ENCODE data around the gene CERS6. TPM values are rescaled to one million over a fixed set of nuclear protein-coding genes. Genes with fewer than 3 reads are reported as not detected.

Gene CERS6
- polyA plus RNA-seq, 1 donor from 2014 or later = 59.3 TPM

- Histone ChIP-seq H3K27ac (ENCODE audit: low read length) (no peak overlapping the region), H3K36me3 (ENCODE audit: insufficient read depth, low read length) (no peaks in the 10 kb centered on the region), H3K27me3 (ENCODE audit: insufficient read depth, low read depth, low read length) (no peaks in the 10 kb centered on the region), H3F3A (ENCODE audit: insufficient read depth, low read length, poor library complexity, severe bottlenecking) (peaks cover 3% of the 10 kb centered on the region), H3K9me3 (ENCODE audit: low read length) (no peaks in the 10 kb centered on the region), H3K9ac (ENCODE audit: low read length) (no peak overlapping the region), H3K4me2 (ENCODE audit: low read length) (no peak overlapping the region), H3K9me2 (ENCODE audit: insufficient read depth, low read length) (no peaks in the 10 kb centered on the region), H2AFZ (ENCODE audit: low read depth, low read length) (no peak overlapping the region), H3K79me2 (replicated peaks; ENCODE audit: insufficient read depth, low read length) (no peaks in the 10 kb centered on the region), H3K4me3 (ENCODE audit: low read length) (no peak overlapping the region), H4K20me1 (ENCODE audit: insufficient read depth) (no peaks in the 10 kb centered on the region)
- TF ChIP-seq MXI1 (conservative IDR thresholded peaks at IDR 0.05; ENCODE audit: poor library complexity, severe bottlenecking) = no peak
These were observed 276.0 kb downstream of the CERS6 start for GRCh38 chr2:168732100-168732499.

DNA sequence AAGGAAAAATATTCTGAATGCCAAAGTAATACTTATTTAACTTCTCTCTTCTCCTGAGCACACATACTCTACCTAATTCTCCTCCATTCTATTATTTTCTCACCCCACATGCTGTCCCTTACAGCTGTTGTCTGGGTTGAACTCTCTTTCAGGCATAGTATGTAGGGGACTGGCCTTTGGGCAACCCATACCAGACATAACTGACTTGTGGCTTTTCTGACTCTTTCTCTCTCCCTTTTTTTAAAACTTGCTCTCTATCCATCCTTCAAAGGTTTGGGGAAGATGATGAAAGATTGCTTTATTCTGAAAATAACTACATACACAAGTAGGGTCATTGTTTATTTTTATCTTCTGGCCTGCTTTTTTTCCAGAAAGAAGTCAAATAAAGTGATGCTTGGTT, 276.4 kb downstream of the CERS6 start:
- Histone ChIP-seq H3K79me2 (replicated peaks; ENCODE audit: insufficient read depth, low read length) (no peaks in the 10 kb centered on the region), H3K9ac (ENCODE audit: low read length) (no peak overlapping the region), H3K36me3 (ENCODE audit: insufficient read depth, low read length) (no peaks in the 10 kb centered on the region), H3K4me2 (ENCODE audit: low read length) (no peak overlapping the region), H3K9me3 (ENCODE audit: low read length) (no peaks in the 10 kb centered on the region), H4K20me1 (ENCODE audit: insufficient read depth) (no peaks in the 10 kb centered on the region), H3K27ac (ENCODE audit: low read length) (no peak overlapping the region), H2AFZ (ENCODE audit: low read depth, low read length) (no peak overlapping the region), H3K4me3 (ENCODE audit: low read length) (no peak overlapping the region), H3K9me2 (ENCODE audit: insufficient read depth, low read length) (no peaks in the 10 kb centered on the region), H3F3A (ENCODE audit: insufficient read depth, low read length, poor library complexity, severe bottlenecking) (peaks cover 7% of the 10 kb centered on the region), H3K27me3 (ENCODE audit: insufficient read depth, low read depth, low read length) (no peaks in the 10 kb centered on the region)
- TF ChIP-seq SMC3 (conservative IDR thresholded peaks at IDR 0.05; ENCODE audit: poor library complexity) (no peak), CTCF (IDR thresholded peaks at IDR 0.05; ENCODE audit: poor library complexity, severe bottlenecking) (no peak), POLR2AphosphoS5 (IDR thresholded peaks at IDR 0.05) (no peak), TAF1 (IDR thresholded peaks at IDR 0.05; ENCODE audit: low read depth) (no peak), EZH2 (IDR thresholded peaks at IDR 0.05; ENCODE audit: borderline replicate concordance, insufficient read depth, low read length, poor library complexity, severe bottlenecking) (no peak), RAD21 (conservative IDR thresholded peaks at IDR 0.05) (no peak), MXI1 (conservative IDR thresholded peaks at IDR 0.05; ENCODE audit: poor library complexity, severe bottlenecking) (no peak), EP300 (conservative IDR thresholded peaks at IDR 0.05; ENCODE audit: poor library complexity, severe bottlenecking) (no peak), REST (IDR thresholded peaks at IDR 0.05; ENCODE audit: borderline replicate concordance) (no peak)
